ENCODE results near the gene UBAC2. TPM values are rescaled to one million over a fixed set of nuclear protein-coding genes. Genes with fewer than 3 reads are reported as not detected.

UBAC2 gene
- total and polyA plus RNA-seq, 2 donors (not counting 3 experiments of a cell fraction or from before 2014, with no cell fraction given) = 45.7 to 54.4 TPM

DNA sequence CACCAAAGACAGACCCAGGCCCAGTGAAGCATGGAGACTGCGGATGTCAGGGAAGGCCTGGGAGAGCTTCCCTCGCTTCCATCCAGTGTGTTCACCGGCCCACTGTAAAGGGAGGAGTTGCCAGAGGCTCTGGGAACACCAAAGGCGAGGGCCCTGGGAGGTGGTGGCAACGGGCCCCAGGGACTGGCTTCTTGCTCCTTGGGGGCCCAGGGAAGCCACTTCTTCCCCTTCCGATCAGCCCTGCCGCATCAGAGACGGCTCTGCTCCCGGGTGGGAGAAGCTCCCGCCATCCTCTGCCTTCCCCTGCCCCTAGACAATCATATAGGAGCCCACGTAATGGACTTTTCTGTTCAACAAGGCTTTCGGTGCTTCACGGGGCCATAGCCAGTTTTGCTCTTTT, 189.9 kb downstream of the UBAC2 start:
- Histone ChIP-seq H3K27ac (ENCODE audit: insufficient read depth, low read depth, low read length) (no peak overlapping the region), H3K9me3 (replicated peaks; ENCODE audit: control insufficient read depth, insufficient read depth, low read length) (no peaks in the 10 kb centered on the region), H3K4me3 (replicated peaks in 1 of 3; ENCODE audit: insufficient read depth in 1 of 3, low read depth in 1 of 3, low read length in 3 of 3) (no peak overlapping the region), H3K4me2 (ENCODE audit: insufficient read depth, low read length) (no peak overlapping the region), H3K4me1 (ENCODE audit: control insufficient read depth, extremely low read depth, insufficient read depth, low read length) (no peaks in the 10 kb centered on the region), H4K20me1 (replicated peaks; ENCODE audit: control insufficient read depth, extremely low read depth, insufficient read depth, low read length) (no peaks in the 10 kb centered on the region), H3K36me3 (ENCODE audit: control insufficient read depth in 2 of 2, extremely low read depth in 1 of 2, insufficient read depth in 2 of 2, low read length in 2 of 2) (no peaks in the 10 kb centered on the region), H3K9me1 (replicated peaks; ENCODE audit: control insufficient read depth, extremely low read depth, insufficient read depth, low read length) (no peaks in the 10 kb centered on the region), H2AFZ (ENCODE audit: low read depth, low read length) (no peak overlapping the region), H3K9ac (replicated peaks; ENCODE audit: extremely low read depth, insufficient read depth, low read length) (no peak overlapping the region), H3K27me3 (ENCODE audit: control insufficient read depth in 2 of 2, insufficient read depth in 2 of 2, low read length in 2 of 2) (no peaks in the 10 kb centered on the region), H3K79me2 (ENCODE audit: control insufficient read depth, insufficient read depth, low read length) (no peaks in the 10 kb centered on the region)
- BruUV-seq (replicated peaks) = no TSS peak
- FAIRE-seq = no peak
- DNase-seq (ENCODE audit: low read depth, low spot score) = no peak
- ChIA-PET CTCF (interaction anchor here (2.4 kb wide), 1 partner anchor 120 kb away, joined by 11 read pairs; no protein-coding TSS in a partner anchor), POLR2A (no interaction called here)
- no peak for TF ChIP-seq POLR2AphosphoS5 (IDR thresholded peaks at IDR 0.05; ENCODE audit: insufficient read depth, low read depth, low read length)
- TF ChIP-seq, protein P1, sequence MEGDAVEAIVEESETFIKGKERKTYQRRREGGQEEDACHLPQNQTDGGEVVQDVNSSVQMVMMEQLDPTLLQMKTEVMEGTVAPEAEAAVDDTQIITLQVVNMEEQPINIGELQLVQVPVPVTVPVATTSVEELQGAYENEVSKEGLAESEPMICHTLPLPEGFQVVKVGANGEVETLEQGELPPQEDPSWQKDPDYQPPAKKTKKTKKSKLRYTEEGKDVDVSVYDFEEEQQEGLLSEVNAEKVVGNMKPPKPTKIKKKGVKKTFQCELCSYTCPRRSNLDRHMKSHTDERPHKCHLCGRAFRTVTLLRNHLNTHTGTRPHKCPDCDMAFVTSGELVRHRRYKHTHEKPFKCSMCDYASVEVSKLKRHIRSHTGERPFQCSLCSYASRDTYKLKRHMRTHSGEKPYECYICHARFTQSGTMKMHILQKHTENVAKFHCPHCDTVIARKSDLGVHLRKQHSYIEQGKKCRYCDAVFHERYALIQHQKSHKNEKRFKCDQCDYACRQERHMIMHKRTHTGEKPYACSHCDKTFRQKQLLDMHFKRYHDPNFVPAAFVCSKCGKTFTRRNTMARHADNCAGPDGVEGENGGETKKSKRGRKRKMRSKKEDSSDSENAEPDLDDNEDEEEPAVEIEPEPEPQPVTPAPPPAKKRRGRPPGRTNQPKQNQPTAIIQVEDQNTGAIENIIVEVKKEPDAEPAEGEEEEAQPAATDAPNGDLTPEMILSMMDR (IDR thresholded peaks at IDR 0.05; ENCODE audit: extremely low read depth in 1 of 2, insufficient read depth in 1 of 2, low read depth in 1 of 2, low read length in 2 of 2) = no peak
- TF ChIP-seq EZH2 (IDR thresholded peaks at IDR 0.05; ENCODE audit: borderline replicate concordance, low read depth, low read length, severe bottlenecking) = no peak
- dilution Hi-C loops (cut with MboI; ENCODE audit: extremely low pct_ligation_motif_present, low sequenced_read_pairs) = no loop called here
- intact Hi-C loops (cut with micrococcal nuclease) = no loop called here

DNA sequence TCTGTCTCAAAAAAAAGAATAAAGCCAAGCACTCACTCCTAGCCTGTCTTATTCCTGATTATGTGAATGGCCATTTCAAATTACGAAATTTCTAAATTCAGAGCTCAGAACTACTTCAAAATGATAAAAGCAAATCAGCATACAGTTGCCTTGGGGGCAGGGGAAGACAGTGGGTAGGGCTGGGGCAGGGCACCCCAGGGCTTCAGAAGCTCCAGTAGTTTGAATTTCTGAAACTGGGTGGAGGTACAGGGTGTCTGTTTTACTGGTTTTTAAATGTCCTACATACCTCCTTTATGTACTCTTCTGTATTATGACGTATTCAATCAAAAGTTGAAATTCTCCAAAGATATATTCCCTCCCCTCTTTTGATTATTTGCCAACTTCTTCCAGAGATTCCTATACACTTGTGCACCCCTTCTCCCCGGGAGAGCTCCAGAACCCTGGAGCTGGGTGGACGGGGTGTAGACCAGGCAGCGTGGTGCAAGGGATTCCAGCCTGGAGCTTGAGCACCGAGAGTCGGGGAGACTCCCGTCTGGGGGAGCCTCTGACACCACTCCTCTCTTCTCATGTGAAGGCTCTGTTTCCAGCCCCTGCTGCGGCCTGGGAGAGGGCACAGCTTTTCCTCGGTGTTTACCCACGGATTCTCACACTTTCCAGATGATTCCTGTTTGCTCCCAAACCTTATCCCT, 191.3 kb downstream of the UBAC2 start:
- no peaks in the 10 kb centered on the region for H3K9me1 ChIP-seq (replicated peaks; ENCODE audit: control insufficient read depth, extremely low read depth, insufficient read depth, low read length)
- no peak for TF ChIP-seq GATA2 (IDR thresholded peaks at IDR 0.05; ENCODE audit: insufficient read depth, insufficient read length, low read depth, low read length)
- no peak for TF ChIP-seq JUN (IDR thresholded peaks at IDR 0.05; ENCODE audit: borderline replicate concordance, insufficient read depth, insufficient read length, low read depth)
- no peak for TF ChIP-seq EZH2 (IDR thresholded peaks at IDR 0.05; ENCODE audit: borderline replicate concordance, low read depth, low read length, severe bottlenecking)
- TF ChIP-seq, protein P1 (IDR thresholded peaks at IDR 0.05; ENCODE audit: extremely low read depth in 1 of 2, insufficient read depth in 1 of 2, low read depth in 1 of 2, low read length in 2 of 2) = no peak
- no peak for TF ChIP-seq POLR2A (IDR thresholded peaks at IDR 0.05; ENCODE audit: low read depth, low read length)
- no peak for TF ChIP-seq MYC (IDR thresholded peaks at IDR 0.05; ENCODE audit: low read depth, low read length)
- no peak for TF ChIP-seq POLR2AphosphoS5 (IDR thresholded peaks at IDR 0.05; ENCODE audit: insufficient read depth, low read depth, low read length)
- TF ChIP-seq, protein P2, sequence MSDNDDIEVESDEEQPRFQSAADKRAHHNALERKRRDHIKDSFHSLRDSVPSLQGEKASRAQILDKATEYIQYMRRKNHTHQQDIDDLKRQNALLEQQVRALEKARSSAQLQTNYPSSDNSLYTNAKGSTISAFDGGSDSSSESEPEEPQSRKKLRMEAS (IDR thresholded peaks at IDR 0.05; ENCODE audit: insufficient read depth, insufficient read length) = no peak
- no peak for TF ChIP-seq FOS (IDR thresholded peaks at IDR 0.05; ENCODE audit: borderline replicate concordance, insufficient read depth, low read length)
- intact Hi-C loops (cut with micrococcal nuclease) (no loop called here), dilution Hi-C loops (cut with MboI; ENCODE audit: extremely low pct_ligation_motif_present, low sequenced_read_pairs) (no loop called here)
- H2AFZ ChIP-seq (ENCODE audit: low read depth, low read length) = no peak overlapping the region
- no peaks in the 10 kb centered on the region for H3K79me2 ChIP-seq (ENCODE audit: control insufficient read depth, insufficient read depth, low read length)
- no TSS peak for BruUV-seq (replicated peaks)
- ChIA-PET CTCF (interaction anchor here (1.1 to 2.4 kb wide), 2 partner anchors 122 to 215 kb away, joined by 3 to 11 read pairs; no protein-coding TSS in a partner anchor), POLR2A (no interaction called here)
- no peaks in the 10 kb centered on the region for H3K36me3 ChIP-seq (ENCODE audit: control insufficient read depth in 2 of 2, extremely low read depth in 1 of 2, insufficient read depth in 2 of 2, low read length in 2 of 2)
- FAIRE-seq = no peak
- H3K27ac ChIP-seq (ENCODE audit: insufficient read depth, low read depth, low read length) = no peak overlapping the region
- no peaks in the 10 kb centered on the region for H4K20me1 ChIP-seq (replicated peaks; ENCODE audit: control insufficient read depth, extremely low read depth, insufficient read depth, low read length)
- H3K4me2 ChIP-seq (ENCODE audit: insufficient read depth, low read length) = no peak overlapping the region
- H3K4me1 ChIP-seq (ENCODE audit: control insufficient read depth, extremely low read depth, insufficient read depth, low read length) = no peaks in the 10 kb centered on the region
- no peak overlapping the region for H3K4me3 ChIP-seq (replicated peaks in 1 of 3; ENCODE audit: insufficient read depth in 1 of 3, low read depth in 1 of 3, low read length in 3 of 3)
- DNase-seq (ENCODE audit: low read depth, low spot score) = no peak
- no peaks in the 10 kb centered on the region for H3K27me3 ChIP-seq (ENCODE audit: control insufficient read depth in 2 of 2, insufficient read depth in 2 of 2, low read length in 2 of 2)
- H3K9ac ChIP-seq (replicated peaks; ENCODE audit: extremely low read depth, insufficient read depth, low read length) = no peak overlapping the region
- H3K9me3 ChIP-seq (replicated peaks; ENCODE audit: control insufficient read depth, insufficient read depth, low read length) = no peaks in the 10 kb centered on the region
